Activated CD8-positive, alpha-beta memory T cell treated with anti-CD3 and anti-CD28 coated beads for 4 hours (primary cell): ENCODE measurements around the gene OBSL1.
A peak's percentile ranks its signal among the peaks of the same experiment; 100 is the strongest.

ENCODE experiments used
- DNase-seq, 2 donors: peaks; one replicate each; pipeline ENCODE4 v3.0.0-alpha.2; 2020; ENCODE audit warnings: low read depth in 2 of 2

The OBSL1 gene

GRCh38 chr2:219548990-219549389 is 22.3 kb downstream of the OBSL1 start:
- DNase-seq: no peak

- DNase-seq: no peak
These were observed 23.7 kb downstream of the OBSL1 start for GRCh38 chr2:219547621-219548020.

- no peak for DNase-seq
These were observed 25.4 kb downstream of the OBSL1 start for GRCh38 chr2:219545943-219546352.

- no peak for DNase-seq
These were observed 25.9 kb downstream of the OBSL1 start for GRCh38 chr2:219545295-219545942.

GRCh38 chr2:219544567-219544966 is 26.8 kb downstream of the OBSL1 start:
- no peak for DNase-seq

- peak; percentile 79 to 85 for DNase-seq
These were observed 27.6 kb downstream of the OBSL1 start, which contains the start of the genes CHPF and TMEM198 for GRCh38 chr2:219543596-219544358. Gene CHPF (minus strand): TSS chr2:219543809. CDS start chr2:219543538, 271 bp downstream. Gene TMEM198 (plus strand): TSS chr2:219544028. CDS start chr2:219544728, 700 bp downstream.

GRCh38 chr2:219542931-219543595 is 28.3 kb downstream of the OBSL1 start:
- peak in 1 of 2 donors; percentile 10 for DNase-seq

GRCh38 chr2:219541611-219542180 is 29.6 kb downstream of the OBSL1 start:
- DNase-seq: peak; percentile 67 to 68

GRCh38 chr2:219540784-219541504 is 30.4 kb downstream of the OBSL1 start:
- DNase-seq: no peak

- no peak for DNase-seq
These were observed 31.2 kb downstream of the OBSL1 start for GRCh38 chr2:219539926-219540678.

GRCh38 chr2:219538956-219539788 is 32.2 kb downstream of the OBSL1 start:
- no peak for DNase-seq

GRCh38 chr2:219538504-219538951 is 32.8 kb downstream of the OBSL1 start:
- DNase-seq: no peak

- DNase-seq: no peak
These were observed 33.5 kb downstream of the OBSL1 start for GRCh38 chr2:219537657-219538488.

GRCh38 chr2:219536967-219537366 is 34.4 kb downstream of the OBSL1 start:
- no peak for DNase-seq

GRCh38 chr2:219536425-219536824 is 34.9 kb downstream of the OBSL1 start:
- DNase-seq: no peak

- DNase-seq: no peak
These were observed 37.2 kb downstream of the OBSL1 start for GRCh38 chr2:219533930-219534661.

GRCh38 chr2:219532378-219532649 is 39.0 kb downstream of the OBSL1 start:
- no peak for DNase-seq

- no peak for DNase-seq
These were observed 39.5 kb downstream of the OBSL1 start for GRCh38 chr2:219531639-219532377.
